Dedifferentiated amniotic fluid mesenchymal stem cell (primary cell): Measurements from ENCODE around the gene SLC9C1.

Source experiments
- DNase-seq: peaks from one replicate; pipeline ENCODE4 v3.0.0-alpha.2; 2016; ENCODE audit errors: extremely low spot score

Gene SLC9C1

DNA sequence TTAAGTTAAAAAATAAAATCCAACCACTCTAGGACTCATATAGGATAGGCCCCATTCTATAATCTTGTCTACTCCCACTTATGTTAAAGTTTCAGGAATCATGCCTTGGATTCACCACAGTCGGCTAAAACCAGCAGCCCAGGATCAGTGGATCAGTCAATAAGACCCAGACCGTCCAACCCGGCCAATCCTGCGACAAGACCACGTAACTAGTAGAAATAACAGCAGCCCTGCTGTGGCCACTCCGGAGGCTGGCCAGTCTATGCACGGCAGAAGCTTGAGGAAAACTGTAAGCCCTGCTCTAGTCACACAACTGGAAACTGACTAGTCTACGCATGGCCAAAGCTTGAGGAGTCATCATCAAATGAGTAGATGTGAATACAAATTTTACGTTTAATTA lies 12.8 kb upstream of the SLC9C1 start:
- no peak for DNase-seq

- DNase-seq: no peak
These were observed 10.6 kb upstream of the SLC9C1 start for GRCh38 chr3:112304611-112305010.

DNA sequence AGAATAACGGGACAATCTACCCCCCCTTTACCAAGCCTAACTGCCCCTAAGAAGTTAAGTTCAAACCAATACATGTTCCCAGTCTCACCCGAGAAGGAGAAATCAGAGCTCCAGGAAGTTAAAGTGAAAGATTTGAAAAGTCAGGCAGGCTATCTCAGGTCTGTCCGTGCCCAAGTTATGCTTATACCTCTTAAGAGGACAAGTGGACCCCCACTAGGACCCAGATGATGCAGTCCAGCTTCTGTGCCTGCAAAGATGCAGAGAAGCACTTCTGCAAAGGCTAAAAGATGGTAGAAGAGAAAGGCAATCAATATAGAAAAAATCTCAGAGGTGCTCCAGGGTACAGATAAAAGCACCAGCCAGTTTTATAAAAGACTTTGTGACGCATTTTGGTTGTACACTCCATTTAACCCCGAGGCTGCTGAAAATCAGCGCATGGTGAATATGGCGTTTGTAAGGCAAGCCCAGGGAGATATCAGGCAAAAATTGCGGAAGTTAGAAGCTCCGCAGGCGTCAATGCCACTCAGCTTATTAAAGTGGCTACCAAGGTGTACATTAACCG lies 9.8 kb upstream of the SLC9C1 start:
- DNase-seq: no peak

DNA sequence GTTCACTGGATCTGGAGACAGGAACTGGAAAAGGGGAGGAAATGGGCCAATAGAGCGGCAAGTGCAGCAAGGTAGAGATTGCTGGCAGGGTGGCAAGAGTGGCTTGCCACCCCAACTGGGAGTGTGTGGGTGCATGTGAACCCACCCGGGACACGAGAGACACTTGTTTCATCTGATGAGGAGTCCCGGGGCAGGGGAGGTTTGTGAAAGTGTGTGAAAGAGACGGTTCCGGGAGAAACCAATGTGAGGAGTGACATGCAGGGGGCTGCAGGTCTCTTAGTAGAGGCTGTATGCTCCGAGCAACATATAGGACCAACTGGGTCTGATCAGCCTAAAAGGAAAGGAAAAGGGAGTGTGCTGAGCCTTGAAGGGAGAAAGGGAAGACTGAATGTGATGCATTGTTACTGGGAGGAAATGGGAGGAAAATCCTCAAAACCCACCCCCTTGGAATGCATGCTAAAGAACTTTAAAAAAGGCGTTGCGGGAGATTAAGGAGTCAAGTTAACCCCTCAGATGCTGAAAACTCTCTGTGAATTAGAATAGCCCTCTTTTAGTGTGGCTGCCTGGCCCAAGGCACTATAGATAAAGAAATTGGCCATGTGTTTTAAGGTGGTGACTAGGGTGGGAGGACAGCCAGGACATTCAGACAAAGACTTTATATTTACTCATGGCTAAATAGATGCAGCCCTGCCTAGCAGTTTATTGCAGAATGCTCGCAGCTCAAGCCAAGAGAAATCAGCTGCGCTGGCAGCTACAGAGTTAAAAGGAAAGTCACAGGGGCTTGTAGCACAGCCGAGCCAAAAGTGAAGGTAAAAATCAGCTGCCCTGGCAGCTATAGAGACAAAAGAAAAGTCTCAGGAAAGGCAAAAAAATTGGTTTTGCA lies 9.1 kb upstream of the SLC9C1 start:
- no peak for DNase-seq

DNA sequence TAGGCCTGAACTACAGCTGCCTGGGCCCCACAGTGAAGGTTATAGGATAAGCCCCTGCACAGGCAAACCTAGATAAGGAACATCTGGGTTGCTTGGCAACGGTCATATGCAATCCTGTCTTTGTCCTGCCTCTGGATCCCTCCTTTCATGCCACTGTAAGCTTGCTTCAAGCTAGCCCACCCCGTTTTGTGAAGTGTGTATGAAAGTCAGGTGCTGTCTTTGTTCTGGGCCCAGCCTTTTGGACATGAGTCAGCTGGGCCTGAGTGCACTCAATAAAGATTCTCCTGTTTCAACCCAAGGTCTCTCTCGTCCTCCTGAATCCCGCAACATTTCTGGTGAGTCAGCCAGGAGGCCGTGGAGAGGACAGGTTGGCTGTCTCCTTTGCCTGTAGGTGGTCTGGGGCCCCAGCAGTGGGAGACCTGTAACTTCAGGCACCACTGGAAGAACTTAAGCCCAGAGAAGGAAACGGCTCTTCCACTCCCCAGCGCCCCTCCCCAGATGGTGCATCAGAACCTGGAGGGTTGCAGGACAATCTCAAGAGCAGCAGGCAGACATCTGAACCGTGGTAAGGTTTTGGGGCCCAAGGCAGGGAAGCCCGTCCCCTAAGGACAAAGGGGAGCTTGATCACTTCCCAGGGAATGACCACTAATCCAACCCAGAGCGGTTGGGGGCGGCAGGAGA lies 8.3 kb upstream of the SLC9C1 start:
- DNase-seq: no peak

- no peak for DNase-seq
These were observed 4.8 kb upstream of the SLC9C1 start for GRCh38 chr3:112298781-112299180.

DNA sequence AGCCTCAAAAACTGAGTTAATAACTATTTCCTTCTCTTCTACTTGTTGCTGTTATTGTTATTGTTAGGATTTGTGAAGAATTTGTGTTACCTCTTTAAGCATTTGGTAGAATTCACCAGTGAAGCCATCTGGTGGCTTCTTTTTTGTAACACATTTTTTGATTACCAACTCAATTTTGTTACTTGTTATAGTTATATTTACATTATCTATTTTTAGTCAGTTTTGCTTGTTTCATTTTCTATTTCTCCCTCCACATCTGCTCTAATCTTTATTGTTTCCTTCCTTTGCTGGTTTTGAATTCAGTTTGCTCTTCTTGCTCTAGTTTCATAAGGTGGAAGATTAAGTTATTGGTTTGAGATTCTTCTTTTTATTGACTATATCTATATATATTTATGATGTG lies 3.7 kb upstream of the SLC9C1 start:
- no peak for DNase-seq

DNA sequence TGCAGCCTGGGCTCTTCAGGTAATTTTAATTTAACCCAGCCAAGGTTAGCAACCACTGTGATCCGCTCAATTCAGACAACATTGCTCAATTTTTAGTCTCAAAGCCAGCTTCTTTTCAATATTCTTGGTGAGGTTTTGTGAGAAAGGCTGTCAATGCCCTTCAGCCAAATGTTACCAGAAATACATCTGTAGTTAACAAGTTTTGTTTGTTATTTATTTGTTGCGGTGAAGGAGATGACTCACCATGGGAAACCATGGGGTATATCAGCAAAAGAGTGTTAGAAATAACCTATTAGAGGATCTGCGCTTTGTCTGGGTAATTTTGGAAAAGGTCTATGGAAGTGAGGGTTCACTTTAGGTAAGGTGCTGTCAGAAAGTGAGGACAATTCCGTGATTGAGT lies 5.0 kb downstream of the SLC9C1 start:
- no peak for DNase-seq

DNA sequence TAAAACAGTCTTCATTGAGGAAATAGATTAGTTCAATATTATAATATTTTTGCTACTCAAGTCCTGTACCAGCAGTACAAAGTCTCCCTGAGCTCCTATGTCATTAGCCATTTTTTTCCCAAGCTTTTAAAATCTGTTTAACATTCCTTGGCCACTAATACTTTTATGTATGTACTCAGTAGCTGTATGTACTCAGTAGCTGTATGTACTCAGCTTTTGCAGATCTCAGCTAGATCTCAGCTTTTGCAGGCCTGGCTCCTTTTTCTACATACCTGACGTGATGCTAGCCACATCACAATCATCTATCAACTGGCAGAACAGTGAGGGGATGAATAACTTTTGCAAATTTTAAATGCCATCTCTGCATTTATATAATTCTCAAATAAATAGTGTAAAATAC lies 13.8 kb downstream of the SLC9C1 start:
- DNase-seq: no peak

DNA sequence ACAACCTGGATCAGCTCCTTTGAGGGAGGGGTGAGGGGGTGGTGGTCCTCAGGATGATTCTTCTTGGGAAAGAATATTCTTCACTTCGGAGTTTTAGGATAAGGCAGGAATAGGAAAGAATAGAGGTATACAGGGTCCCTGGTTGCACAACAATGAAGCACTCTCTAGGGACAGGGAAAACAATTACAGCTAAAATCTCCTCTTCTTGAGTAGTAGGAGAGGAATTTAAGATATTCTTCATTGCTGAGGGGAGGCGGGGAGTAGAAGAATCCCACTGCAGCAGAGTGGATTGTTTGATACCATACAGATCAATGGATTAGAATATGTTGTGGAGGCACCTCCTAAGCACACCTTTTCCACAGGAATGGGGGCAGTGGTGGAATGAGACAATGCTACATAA lies 20.5 kb downstream of the SLC9C1 start:
- DNase-seq: no peak

GRCh38 chr3:112261742-112262141 lies 32.3 kb downstream of the SLC9C1 start:
- no peak for DNase-seq

DNA sequence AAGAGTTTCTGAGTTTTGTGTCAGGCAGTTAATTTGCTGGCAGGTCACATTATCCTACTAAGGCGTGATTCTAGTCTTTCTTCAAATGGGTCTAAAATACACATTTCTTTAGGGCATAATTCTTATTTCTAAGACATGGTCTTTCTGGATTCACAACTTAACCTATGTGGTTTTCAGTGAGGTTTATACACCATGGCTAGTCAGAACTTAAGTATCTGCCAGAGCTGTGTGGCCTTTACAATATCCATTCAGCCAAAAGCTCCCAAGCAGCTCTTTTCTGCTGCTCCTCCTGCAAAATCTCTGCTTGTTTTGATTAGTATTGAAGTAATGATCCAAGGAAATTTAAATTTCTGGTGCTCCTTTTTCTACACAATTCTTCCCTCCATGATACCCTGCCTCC lies 33.5 kb downstream of the SLC9C1 start:
- no peak for DNase-seq

DNA sequence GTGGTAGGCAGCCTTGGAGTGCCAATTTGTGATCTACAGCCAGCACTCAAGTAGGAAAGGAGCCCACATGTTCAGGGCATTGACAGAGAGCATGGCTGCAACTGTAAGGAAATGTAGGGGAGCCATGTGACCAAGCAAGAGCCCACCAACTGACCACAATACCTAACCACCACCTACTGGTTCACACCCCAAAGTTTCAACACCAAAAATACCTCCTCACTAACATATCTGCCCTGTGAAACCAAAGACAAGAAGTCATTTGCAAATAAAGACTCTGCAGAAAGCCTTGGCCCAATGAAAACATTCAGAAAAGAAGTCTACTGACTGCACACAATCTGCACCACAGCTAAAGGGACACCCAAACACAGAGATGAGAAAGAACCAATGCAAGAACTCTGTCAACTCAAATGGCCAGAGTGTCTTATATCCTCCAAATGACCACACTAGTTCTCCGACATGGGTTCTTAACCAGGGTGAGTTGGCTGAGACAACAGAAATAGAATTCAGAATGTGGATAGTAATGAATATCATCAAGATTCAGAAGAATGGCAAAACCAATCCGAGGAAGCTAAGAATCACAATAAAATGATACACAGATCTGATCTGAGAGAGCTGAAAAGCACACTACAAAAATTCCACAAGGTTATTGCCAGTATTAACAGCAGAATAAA lies 40.6 kb downstream of the SLC9C1 start:
- no peak for DNase-seq

GRCh38 chr3:112247900-112248299 lies 46.1 kb downstream of the SLC9C1 start:
- DNase-seq: no peak

GRCh38 chr3:112247350-112247749 lies 46.7 kb downstream of the SLC9C1 start:
- no peak for DNase-seq

- DNase-seq: no peak
These were observed 60.9 kb downstream of the SLC9C1 start for GRCh38 chr3:112233083-112233482.

- DNase-seq: no peak
These were observed 62.3 kb downstream of the SLC9C1 start for GRCh38 chr3:112231727-112232126.

DNA sequence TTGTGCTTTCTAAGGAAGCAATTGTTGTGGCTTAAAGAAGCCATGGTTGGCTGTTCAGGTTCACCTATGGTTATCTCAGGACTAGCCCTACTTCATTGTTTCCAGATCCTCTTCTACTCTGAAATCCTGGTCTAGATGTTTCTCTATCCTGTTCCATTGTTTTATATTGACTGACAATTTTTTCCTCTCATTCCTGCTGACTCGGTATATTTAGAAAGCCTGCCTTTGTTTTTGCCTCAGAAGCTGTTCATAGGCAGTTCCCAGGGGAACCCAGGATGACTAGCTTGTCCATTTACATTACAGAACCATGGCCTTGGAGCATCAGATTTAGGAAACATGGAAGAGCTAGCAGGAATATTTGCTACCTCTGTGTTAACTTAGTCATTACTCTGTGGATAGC lies 64.0 kb downstream of the SLC9C1 start:
- DNase-seq: no peak

- DNase-seq: no peak
These were observed 65.2 kb downstream of the SLC9C1 start for GRCh38 chr3:112228786-112229185.

DNA sequence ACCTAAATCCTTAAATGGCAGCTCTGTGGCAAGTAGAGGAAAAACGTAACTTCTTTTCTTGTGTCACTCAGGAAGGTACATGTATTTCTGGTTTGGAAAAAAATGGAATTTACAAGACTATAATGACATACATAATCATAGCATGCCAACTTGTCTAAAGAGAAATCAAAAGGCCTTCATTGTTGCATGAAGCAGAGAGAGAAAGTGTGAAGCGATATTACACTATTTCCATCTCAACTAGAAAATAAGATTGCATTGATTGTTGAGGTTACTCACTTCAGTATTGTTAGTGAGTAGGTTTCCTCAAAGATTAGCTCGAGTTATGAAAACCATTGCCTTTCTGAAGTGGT lies 93.7 kb downstream of the SLC9C1 start:
- DNase-seq: no peak

DNA sequence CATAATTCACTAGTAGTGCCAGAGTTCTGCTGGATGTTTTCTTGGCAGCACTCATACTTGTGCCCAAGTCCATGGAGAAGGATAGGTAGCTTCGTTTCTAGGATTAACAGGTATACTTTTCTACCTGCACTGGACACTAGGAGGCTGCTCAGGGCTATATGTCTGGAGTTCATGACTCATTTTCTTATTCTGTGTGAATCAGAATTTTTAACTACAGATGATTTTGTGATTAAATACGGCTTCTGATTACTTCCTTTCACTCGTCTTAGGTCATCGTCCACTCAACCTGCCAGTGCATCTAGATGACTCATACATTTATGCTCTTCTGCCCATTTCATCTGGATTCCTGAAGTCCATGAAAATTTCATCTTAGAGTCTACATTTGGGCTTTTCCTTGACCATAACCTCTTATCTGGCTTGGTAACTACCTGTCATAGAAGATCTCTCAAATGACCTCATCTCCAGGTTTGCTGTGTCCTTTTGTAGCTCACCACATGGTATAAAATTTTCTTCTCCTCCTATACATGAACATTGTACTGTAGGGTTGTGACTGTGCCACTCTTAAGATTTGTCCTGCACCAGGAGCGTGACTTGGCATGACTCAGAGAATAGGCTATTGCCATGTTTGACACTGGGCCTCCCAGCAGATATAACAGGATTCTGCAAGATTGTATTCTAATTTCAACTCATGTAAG lies 94.2 kb downstream of the SLC9C1 start:
- DNase-seq: no peak

DNA sequence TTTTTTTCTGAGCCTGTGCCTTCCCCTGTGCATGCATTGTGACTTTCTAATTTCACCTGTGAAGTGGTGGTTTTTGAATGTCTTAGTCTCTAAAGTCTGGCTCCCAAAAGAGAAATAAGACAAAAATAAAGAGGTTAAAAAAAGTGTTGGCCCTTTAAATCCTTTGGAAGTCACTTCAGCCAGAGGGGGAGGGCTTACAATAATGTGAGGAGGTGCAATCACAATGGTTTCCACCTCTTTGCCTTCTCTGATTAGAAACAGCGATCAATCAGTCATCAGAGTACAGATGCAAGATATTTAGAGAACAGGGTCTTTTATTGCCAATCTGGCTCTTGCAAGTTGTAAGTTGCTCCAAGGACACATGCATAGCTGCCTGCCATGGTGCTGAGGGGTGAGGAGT lies 96.9 kb downstream of the SLC9C1 start:
- DNase-seq: no peak
